D721Med (cell line): ENCODE measurements around the gene TMEM117.

Source experiments
- DNase-seq: peaks from one replicate; pipeline ENCODE4 v3.0.0; 2011; ENCODE audit warnings: low spot score; ENCODE audit not compliant: insufficient read length
- FAIRE-seq: peaks from 2 replicates; lab custom pipeline; 2011; peaks lifted over from hg19 to GRCh38; lab: Jason Lieb, UNC
- TF ChIP-seq, protein P1 (sequence below): IDR thresholded peaks from 2 replicates; pipeline ENCODE4 v1.5.1; 2012; ENCODE audit warnings: mild to moderate bottlenecking, control low read depth; ENCODE audit not compliant: insufficient read depth; ENCODE audit errors: missing control alignments

TMEM117 gene

DNA sequence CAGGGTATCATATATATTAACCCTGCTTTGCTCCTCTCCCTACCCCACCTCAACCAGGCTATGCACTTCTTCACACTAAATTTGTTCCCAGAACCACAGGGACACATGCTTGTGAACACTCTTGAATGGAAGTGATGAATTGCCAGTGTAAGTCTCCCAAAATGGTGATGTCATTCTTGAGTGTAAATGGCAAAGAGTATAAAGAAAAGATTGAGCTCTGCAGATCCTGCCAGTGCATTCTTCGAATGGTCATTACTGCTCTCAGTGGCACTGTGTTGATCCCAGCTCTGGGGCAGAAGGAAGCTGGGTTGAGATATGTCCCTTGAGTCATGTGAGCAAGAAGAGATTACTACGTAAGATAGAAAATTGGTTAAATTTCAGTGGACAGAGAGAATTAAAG, 313.1 kb downstream of the TMEM117 start:
- TF ChIP-seq, protein P1, sequence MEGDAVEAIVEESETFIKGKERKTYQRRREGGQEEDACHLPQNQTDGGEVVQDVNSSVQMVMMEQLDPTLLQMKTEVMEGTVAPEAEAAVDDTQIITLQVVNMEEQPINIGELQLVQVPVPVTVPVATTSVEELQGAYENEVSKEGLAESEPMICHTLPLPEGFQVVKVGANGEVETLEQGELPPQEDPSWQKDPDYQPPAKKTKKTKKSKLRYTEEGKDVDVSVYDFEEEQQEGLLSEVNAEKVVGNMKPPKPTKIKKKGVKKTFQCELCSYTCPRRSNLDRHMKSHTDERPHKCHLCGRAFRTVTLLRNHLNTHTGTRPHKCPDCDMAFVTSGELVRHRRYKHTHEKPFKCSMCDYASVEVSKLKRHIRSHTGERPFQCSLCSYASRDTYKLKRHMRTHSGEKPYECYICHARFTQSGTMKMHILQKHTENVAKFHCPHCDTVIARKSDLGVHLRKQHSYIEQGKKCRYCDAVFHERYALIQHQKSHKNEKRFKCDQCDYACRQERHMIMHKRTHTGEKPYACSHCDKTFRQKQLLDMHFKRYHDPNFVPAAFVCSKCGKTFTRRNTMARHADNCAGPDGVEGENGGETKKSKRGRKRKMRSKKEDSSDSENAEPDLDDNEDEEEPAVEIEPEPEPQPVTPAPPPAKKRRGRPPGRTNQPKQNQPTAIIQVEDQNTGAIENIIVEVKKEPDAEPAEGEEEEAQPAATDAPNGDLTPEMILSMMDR: no peak
- DNase-seq: no peak
- no peak for FAIRE-seq

DNA sequence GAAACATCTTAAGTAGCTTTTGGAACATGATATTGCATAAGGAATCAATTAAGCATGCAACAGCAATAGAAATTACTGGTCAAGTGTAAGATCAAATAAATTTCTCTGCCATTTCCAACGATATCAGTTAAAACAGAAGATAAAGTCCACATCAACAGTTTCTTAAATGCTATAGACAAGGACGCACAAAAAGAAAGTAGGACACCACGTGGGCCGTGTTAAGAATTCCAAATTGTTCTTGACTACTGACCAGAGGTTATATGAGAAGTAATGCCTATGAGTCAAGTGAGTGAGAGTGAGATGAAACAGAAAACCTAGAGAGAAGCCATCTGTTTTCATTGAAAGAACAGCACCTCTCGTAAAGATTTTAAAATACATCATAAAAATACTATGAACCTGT, 318.2 kb downstream of the TMEM117 start:
- TF ChIP-seq, protein P1: no peak
- DNase-seq (no peak), FAIRE-seq (no peak)

DNA sequence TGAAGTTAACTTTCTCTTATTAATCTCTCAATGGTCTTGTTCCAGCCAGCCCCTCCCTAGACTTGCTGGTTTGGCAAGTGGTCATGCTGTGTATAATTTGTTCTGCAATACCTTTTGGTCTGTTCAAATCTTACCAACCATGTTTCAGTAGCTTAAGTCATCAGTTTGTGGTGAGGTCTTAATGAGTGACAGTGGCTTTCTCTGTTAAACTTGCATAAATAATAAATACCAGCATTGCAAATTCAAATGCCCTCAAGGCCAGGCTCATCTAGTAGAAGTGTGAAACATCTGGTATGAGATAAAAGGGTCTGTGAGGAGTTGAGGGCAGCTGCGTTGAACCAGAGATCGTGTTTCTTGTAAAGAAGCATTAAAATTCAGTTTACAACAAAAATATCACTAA, 319.5 kb downstream of the TMEM117 start:
- FAIRE-seq: no peak
- TF ChIP-seq, protein P1: no peak
- no peak for DNase-seq

DNA sequence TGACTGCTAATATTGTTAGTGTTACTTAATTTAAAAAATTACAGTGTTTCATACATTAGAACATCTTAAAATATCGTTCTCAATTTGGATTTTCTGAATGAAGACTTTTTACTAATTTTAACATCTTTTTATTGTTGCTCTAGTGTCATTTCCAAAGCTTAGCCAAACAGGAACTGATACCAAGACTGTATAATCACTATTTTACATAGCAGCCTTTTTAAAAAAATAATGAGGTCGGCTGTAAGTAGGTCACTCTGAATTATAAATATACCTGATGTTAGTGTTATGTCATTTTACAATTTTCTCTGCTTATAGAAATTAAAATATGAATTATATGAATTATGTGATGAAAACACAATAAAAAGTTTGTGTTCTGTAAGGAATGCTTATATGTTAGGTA, 321.5 kb downstream of the TMEM117 start:
- no peak for FAIRE-seq
- TF ChIP-seq, protein P1: no peak
- no peak for DNase-seq

DNA sequence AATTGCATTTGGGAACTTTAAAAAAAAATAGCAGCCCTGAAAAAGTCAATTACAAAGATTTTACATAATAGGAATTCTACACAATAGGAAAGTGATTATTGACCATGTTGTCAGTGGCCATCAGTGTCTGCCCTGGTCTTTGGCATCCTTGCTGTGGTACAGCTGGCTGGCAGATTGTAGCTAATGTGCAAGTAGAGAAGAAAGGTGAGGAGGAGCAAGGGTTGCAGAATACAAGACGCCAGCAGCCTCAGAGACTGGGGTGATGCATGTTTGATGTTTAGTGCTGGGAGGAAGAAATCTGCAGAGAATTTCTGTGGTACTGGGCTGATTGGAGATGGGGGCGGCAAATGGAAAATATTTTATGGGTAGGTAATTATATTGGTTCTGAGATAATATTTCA, 322.9 kb downstream of the TMEM117 start:
- FAIRE-seq (no peak), DNase-seq (no peak)
- TF ChIP-seq, protein P1: no peak

DNA sequence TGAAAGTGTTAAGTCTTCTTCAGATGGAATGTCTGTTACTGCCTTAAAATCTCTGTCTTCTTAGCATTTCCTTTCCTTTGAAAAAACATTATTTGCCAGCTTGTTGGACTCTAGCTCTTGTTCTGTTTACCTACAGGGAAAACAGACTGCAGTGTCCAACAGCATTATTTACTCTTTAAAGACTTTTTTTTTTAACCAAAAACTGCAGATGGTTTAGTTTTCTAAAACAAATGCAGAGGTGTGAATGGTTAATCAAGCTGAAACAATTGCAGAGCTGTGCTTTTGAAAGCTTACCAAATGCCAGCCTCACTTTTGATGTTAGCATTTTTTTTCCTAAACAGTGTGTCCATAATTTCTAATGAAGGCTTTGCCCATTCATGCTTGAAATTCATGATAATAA, 323.3 kb downstream of the TMEM117 start:
- DNase-seq (no peak), FAIRE-seq (no peak)
- TF ChIP-seq, protein P1: no peak

DNA sequence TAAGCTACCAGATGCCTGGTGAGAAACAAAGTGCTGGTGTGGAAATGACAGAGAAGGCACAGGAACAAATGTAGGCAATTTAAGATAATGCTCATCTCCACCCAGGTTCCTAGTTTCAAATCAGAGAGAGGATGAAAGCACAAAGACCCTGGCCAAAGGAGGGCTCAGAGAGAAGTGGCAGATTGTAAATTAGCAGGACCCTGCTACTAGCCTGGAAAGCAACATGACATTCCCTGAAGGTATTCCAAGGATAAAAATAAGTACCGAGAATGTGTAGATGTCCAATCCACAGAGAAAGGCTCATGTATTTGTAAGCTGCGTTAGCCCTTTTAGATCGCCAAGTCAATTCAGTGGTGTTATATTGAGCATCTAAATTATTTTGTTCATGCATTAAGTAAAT, 324.0 kb downstream of the TMEM117 start:
- FAIRE-seq (no peak), DNase-seq (no peak)
- TF ChIP-seq, protein P1: no peak
